Measurements from ENCODE around the gene ERGIC3. TPM values are rescaled to one million over a fixed set of nuclear protein-coding genes. Genes with fewer than 3 reads are reported as not detected.

The ERGIC3 gene
- total and polyA plus RNA-seq, 11 donors: 69.8 to 152 (median 101) TPM

- Histone ChIP-seq H3K4me1 (no peaks in the 10 kb centered on the region), H3K4me3 (no peak overlapping the region), H3K27me3 (no peaks in the 10 kb centered on the region), H3K36me3 (no peaks in the 10 kb centered on the region), H3K27ac (no peak overlapping the region), H3K9me3 (peaks cover 0 to 16% (median 4%) of the 10 kb centered on the region in 12 donors)
- 91 to 96% (median 92%) methylated on average over 8 of the region's 8 CpGs for WGBS, 4 donors
- TF ChIP-seq CTCF (IDR thresholded peaks at IDR 0.05) (no peak), POLR2A (IDR thresholded peaks at IDR 0.05) (no peak)
- DNase-seq (no peak), ATAC-seq (no peak)
- intact Hi-C loops (cut with DNase I): no loop called here
Observed at GRCh38 chr20:35578469-35578868, 36.6 kb downstream of the ERGIC3 start.

GRCh38 chr20:35579196-35579595 is 37.3 kb downstream of the ERGIC3 start:
- intact Hi-C loops (cut with DNase I): no loop called here
- ATAC-seq: no peak
- TF ChIP-seq CTCF (IDR thresholded peaks at IDR 0.05) (no peak), POLR2A (IDR thresholded peaks at IDR 0.05) (no peak)
- 93 to 98% (median 97%) methylated on average over 6 of the region's 6 CpGs for WGBS, 4 donors
- Histone ChIP-seq H3K36me3 (no peaks in the 10 kb centered on the region), H3K4me3 (no peak overlapping the region), H3K4me1 (no peaks in the 10 kb centered on the region), H3K9me3 (peaks cover 0 to 15% (median 4%) of the 10 kb centered on the region in 12 donors), H3K27me3 (no peaks in the 10 kb centered on the region), H3K27ac (no peak overlapping the region)
- no peak for DNase-seq

- 83 to 92% (median 89%) methylated on average over 5 to 7 of the region's 7 CpGs for WGBS, 4 donors
- H3K36me3 ChIP-seq: no peaks in the 10 kb centered on the region
- ATAC-seq (no peak), DNase-seq (no peak)
- peaks cover 0 to 15% (median 4%) of the 10 kb centered on the region in 12 donors for H3K9me3 ChIP-seq
- TF ChIP-seq POLR2A (IDR thresholded peaks at IDR 0.05) (no peak), CTCF (IDR thresholded peaks at IDR 0.05) (no peak)
- H3K27ac ChIP-seq: no peak overlapping the region
- H3K4me1 ChIP-seq: no peaks in the 10 kb centered on the region
- no peaks in the 10 kb centered on the region for H3K27me3 ChIP-seq
- H3K4me3 ChIP-seq: no peak overlapping the region
- intact Hi-C loops (cut with DNase I): no loop called here
Observed at GRCh38 chr20:35582131-35582530, 40.3 kb downstream of the ERGIC3 start.

GRCh38 chr20:35582741-35583404 is 41.0 kb downstream of the ERGIC3 start:
- H3K4me3 ChIP-seq: no peak overlapping the region
- H3K27me3 ChIP-seq: no peaks in the 10 kb centered on the region
- TF ChIP-seq CTCF (IDR thresholded peaks at IDR 0.05): no peak
- no peak for TF ChIP-seq POLR2A (IDR thresholded peaks at IDR 0.05)
- no peak for ATAC-seq
- H3K36me3 ChIP-seq: no peaks in the 10 kb centered on the region
- intact Hi-C loops (cut with DNase I): no loop called here
- no peak overlapping the region for H3K27ac ChIP-seq
- H3K9me3 ChIP-seq: peaks cover 0 to 15% (median 4%) of the 10 kb centered on the region in 12 donors
- no peaks in the 10 kb centered on the region for H3K4me1 ChIP-seq
- DNase-seq: no peak
- WGBS, 4 donors: 82 to 95% (median 87%) methylated on average over 10 to 12 of the region's 12 CpGs

Measured in heart left ventricle (tissue), 16 donors.